Measurements from ENCODE around the gene MRPS18C.

The MRPS18C gene

DNA sequence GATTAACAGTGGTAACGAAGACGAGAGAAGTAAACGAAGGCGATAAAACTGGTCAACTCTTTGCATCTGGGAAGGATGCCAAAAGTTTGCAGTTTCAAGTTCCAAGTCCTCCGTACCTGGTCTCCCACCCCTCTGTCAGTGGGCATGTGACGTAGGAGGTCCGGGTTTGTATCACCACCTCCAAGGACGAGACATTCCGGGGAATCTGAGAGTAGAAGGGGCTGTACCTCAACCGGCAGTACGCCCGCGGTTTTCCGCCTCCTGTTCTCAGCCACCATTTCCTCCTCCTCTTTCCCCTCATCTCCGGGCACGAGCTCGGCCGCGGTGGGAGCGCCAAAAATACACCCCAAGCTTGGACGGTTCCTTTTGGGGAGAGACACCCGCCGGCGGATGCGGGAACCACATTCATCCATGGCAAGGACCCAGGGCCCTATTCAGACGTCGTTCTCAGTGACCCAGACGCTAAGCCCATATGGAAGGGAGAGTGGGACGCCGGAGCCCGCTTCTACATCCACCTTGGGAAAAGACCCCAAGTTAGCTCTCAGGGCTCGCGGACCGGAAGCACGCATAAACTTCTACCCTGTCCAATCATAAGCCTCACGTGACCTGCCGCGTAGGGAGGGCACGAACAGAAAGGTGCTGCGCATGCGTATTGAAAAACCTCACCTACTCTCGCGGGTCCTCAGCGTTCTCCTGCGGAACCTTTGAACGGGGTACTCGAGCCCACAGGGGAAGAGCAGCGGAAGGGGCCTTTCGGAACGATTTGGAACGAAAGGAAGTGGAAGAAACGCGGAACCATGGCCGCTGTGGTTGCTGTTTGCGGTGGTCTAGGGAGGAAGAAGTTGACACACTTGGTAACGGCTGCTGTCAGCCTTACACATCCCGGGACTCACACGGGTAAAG, at the start of gene MRPS18C, which contains the start of gene HELQ:
Gene MRPS18C, plus strand, starts transcription at position 778 of the 903 bp plus-strand sequence. Its CDS starts 20 bp downstream, at position 798.
Gene HELQ, minus strand, starts transcription at position 543 of the 903 bp plus-strand sequence. Its CDS starts 130 bp downstream, at position 413.
- peaks cover 31% of the 10 kb centered on the region for H3K4me1 ChIP-seq (ENCODE audit: control insufficient read depth, insufficient read depth, low read length)
- peak within 1 kb of the TSS; percentile 98 for H3K4me3 ChIP-seq (ENCODE audit: low read length)
- peaks cover 40% of the 10 kb centered on the region for H3K36me3 ChIP-seq (ENCODE audit: control insufficient read depth, insufficient read depth, low read length, severe bottlenecking)
- H3K9ac ChIP-seq (ENCODE audit: low read length) = peak within 1 kb of the TSS; percentile 97
- H3K27me3 ChIP-seq (replicated peaks; ENCODE audit: control insufficient read depth, insufficient read depth, low read length) = no peaks in the 10 kb centered on the region
- no peaks in the 10 kb centered on the region for H3K9me3 ChIP-seq (ENCODE audit: control insufficient read depth, low read length)
- DNase-seq (ENCODE audit: low read depth) = peak; percentile 100

DNA sequence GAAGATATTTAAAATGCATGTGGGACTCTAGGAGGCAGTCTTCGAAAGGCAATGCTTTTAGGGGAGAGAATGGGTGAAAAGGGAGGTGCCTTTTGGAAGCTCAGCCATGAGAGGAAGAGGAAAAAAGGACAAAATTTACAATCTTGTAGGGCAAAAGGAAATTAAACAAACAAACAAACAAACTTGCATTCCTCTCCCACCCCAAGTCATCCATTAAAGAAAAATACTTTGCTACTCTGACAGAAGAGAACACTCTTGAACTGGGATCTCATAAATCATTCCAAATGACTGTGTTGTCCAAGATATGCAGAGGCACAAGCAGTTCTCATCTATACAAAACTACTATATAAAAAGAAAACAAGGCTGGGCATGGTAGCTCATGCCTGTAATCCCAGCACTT, 47.0 kb upstream of the MRPS18C start:
- H3K9ac ChIP-seq (ENCODE audit: low read length) = no peak overlapping the region
- DNase-seq (ENCODE audit: low read depth) = no peak
- no peaks in the 10 kb centered on the region for H3K9me3 ChIP-seq (ENCODE audit: control insufficient read depth, low read length)
- no peak overlapping the region for H3K4me3 ChIP-seq (ENCODE audit: low read length)
- peaks cover 47% of the 10 kb centered on the region for H3K36me3 ChIP-seq (ENCODE audit: control insufficient read depth, insufficient read depth, low read length, severe bottlenecking)
- H3K27me3 ChIP-seq (replicated peaks; ENCODE audit: control insufficient read depth, insufficient read depth, low read length) = no peaks in the 10 kb centered on the region
- H3K4me1 ChIP-seq (ENCODE audit: control insufficient read depth, insufficient read depth, low read length) = peaks cover 2% of the 10 kb centered on the region

DNA sequence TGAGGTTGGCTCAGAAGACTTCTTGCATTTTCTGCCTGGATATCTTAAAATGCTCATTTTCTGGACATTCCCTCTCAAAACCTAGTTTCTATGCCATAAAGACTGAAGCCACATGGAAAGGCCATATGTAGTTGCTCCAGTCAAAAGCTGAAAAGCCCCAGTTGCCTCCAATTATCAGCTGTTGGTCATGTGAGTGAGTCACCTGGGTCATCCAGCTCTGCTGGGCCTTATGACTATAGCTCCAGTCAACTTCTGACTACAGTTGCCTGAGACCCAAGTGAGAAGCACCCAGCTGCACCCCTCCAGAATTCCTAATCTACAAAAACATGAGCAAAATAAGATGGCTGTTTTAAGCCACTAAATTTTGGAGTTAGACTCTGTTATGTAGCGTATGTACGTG, 42.2 kb upstream of the MRPS18C start:
- no peaks in the 10 kb centered on the region for H3K27me3 ChIP-seq (replicated peaks; ENCODE audit: control insufficient read depth, insufficient read depth, low read length)
- no peaks in the 10 kb centered on the region for H3K4me1 ChIP-seq (ENCODE audit: control insufficient read depth, insufficient read depth, low read length)
- no peak overlapping the region for H3K9ac ChIP-seq (ENCODE audit: low read length)
- H3K4me3 ChIP-seq (ENCODE audit: low read length) = no peak overlapping the region
- no peaks in the 10 kb centered on the region for H3K9me3 ChIP-seq (ENCODE audit: control insufficient read depth, low read length)
- no peak for DNase-seq (ENCODE audit: low read depth)
- H3K36me3 ChIP-seq (ENCODE audit: control insufficient read depth, insufficient read depth, low read length, severe bottlenecking) = peaks cover 74% of the 10 kb centered on the region

- no peak for DNase-seq (ENCODE audit: low read depth)
- H3K4me1 ChIP-seq (ENCODE audit: control insufficient read depth, insufficient read depth, low read length) = no peaks in the 10 kb centered on the region
- no peak overlapping the region for H3K4me3 ChIP-seq (ENCODE audit: low read length)
- peaks cover 83% of the 10 kb centered on the region for H3K36me3 ChIP-seq (ENCODE audit: control insufficient read depth, insufficient read depth, low read length, severe bottlenecking)
- H3K9ac ChIP-seq (ENCODE audit: low read length) = no peak overlapping the region
- no peaks in the 10 kb centered on the region for H3K9me3 ChIP-seq (ENCODE audit: control insufficient read depth, low read length)
- H3K27me3 ChIP-seq (replicated peaks; ENCODE audit: control insufficient read depth, insufficient read depth, low read length) = no peaks in the 10 kb centered on the region
These were observed 38.3 kb upstream of the MRPS18C start for GRCh38 chr4:83417566-83417965.

DNA sequence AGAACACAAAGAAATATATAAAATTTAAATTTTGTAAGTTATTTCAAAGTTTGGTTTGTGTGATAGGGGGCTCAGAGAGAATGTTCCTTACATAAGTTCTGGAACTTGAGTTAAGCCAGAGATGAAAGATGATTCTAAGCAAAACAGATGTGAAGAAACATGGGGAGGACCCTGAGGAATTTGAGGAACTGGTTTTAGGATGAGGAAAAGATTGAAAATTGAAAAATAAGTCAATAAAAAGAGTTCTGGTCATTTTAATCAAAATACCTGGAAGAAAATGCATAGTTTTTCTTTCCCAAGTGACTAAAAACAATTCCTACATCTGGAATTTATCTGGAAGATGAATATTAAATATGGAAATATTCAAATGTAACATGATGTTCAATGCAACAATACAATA, 37.6 kb upstream of the MRPS18C start:
- Histone ChIP-seq H3K9me3 (ENCODE audit: control insufficient read depth, low read length) (no peaks in the 10 kb centered on the region), H3K4me1 (ENCODE audit: control insufficient read depth, insufficient read depth, low read length) (no peaks in the 10 kb centered on the region), H3K9ac (ENCODE audit: low read length) (no peak overlapping the region), H3K27me3 (replicated peaks; ENCODE audit: control insufficient read depth, insufficient read depth, low read length) (no peaks in the 10 kb centered on the region), H3K36me3 (ENCODE audit: control insufficient read depth, insufficient read depth, low read length, severe bottlenecking) (peaks cover 81% of the 10 kb centered on the region), H3K4me3 (ENCODE audit: low read length) (no peak overlapping the region)
- no peak for DNase-seq (ENCODE audit: low read depth)

DNA sequence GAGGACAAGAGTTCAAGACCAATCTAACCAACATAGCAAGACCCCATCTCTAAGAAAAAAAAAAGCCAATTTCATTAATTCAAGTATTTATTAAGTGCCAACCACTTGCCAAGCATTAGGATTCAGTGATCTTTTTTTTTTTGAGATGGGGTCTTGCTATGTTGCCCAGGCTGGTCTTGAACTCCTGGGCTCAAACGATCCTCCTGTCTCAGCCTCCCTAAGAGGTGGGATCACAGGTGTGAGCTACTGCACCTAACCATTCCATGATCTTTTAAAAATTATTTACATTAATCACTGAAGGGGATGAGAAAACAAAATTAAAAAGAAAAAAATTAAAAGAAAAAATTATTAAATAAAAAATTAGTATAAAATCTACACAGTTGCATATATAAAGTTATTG, 24.7 kb upstream of the MRPS18C start:
- H3K4me3 ChIP-seq (ENCODE audit: low read length) = no peak overlapping the region

DNA sequence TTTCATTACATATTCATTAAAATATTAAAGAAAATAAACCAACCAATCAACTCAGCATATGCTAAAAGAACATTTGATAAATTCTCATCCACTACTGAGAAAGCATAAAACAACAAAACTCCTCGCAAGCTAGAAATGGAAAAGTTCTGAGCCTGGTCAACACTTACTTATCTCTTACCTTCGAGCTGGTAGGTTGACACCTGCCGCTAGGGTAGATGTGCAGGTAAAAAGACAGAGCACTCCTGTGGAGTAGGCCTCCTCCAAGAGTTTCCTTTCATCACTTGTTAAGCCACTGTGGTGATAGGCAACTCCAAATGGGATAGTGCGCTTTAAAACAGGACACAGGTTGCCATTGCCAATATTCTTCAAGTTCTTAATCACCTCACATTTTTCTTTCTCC, 19.2 kb upstream of the MRPS18C start:
- H3K9ac ChIP-seq (ENCODE audit: low read length) = no peak overlapping the region
- DNase-seq (ENCODE audit: low read depth) = no peak

More for the DNA sequence above, 24.7 kb upstream of the MRPS18C start:
- H3K9me3 ChIP-seq (ENCODE audit: control insufficient read depth, low read length) = no peaks in the 10 kb centered on the region
- no peaks in the 10 kb centered on the region for H3K27me3 ChIP-seq (replicated peaks; ENCODE audit: control insufficient read depth, insufficient read depth, low read length)
- no peak for DNase-seq (ENCODE audit: low read depth)
- no peak overlapping the region for H3K9ac ChIP-seq (ENCODE audit: low read length)
- H3K4me1 ChIP-seq (ENCODE audit: control insufficient read depth, insufficient read depth, low read length) = no peaks in the 10 kb centered on the region
- H3K36me3 ChIP-seq (ENCODE audit: control insufficient read depth, insufficient read depth, low read length, severe bottlenecking) = peaks cover 51% of the 10 kb centered on the region

DNA sequence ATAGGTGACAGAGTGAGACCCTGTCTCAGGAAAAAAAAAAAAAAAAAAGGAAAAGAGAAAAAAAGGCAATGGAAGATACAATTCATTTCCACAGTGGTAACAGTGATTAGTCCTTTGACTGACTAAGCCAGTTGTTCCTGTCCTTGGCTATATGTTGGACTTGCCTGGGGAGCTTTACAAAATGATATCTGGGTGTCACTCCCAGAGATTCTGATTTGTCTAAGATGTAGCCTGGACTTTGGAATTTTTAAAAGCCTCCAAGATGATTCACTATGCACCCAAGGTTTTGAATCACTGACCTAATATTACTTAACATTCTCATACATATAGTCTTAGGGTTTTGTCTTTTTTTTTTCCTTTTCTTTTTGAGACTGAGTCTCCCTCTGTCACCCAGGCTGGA, 17.1 kb upstream of the MRPS18C start:
- Histone ChIP-seq H3K27me3 (replicated peaks; ENCODE audit: control insufficient read depth, insufficient read depth, low read length) (no peaks in the 10 kb centered on the region), H3K9me3 (ENCODE audit: control insufficient read depth, low read length) (no peaks in the 10 kb centered on the region), H3K36me3 (ENCODE audit: control insufficient read depth, insufficient read depth, low read length, severe bottlenecking) (peaks cover 71% of the 10 kb centered on the region), H3K9ac (ENCODE audit: low read length) (no peak overlapping the region), H3K4me3 (ENCODE audit: low read length) (no peak overlapping the region), H3K4me1 (ENCODE audit: control insufficient read depth, insufficient read depth, low read length) (no peaks in the 10 kb centered on the region)
- DNase-seq (ENCODE audit: low read depth) = no peak

More for the DNA sequence above, 19.2 kb upstream of the MRPS18C start:
- Histone ChIP-seq H3K27me3 (replicated peaks; ENCODE audit: control insufficient read depth, insufficient read depth, low read length) (no peaks in the 10 kb centered on the region), H3K4me1 (ENCODE audit: control insufficient read depth, insufficient read depth, low read length) (no peaks in the 10 kb centered on the region), H3K36me3 (ENCODE audit: control insufficient read depth, insufficient read depth, low read length, severe bottlenecking) (peaks cover 64% of the 10 kb centered on the region), H3K4me3 (ENCODE audit: low read length) (no peak overlapping the region), H3K9me3 (ENCODE audit: control insufficient read depth, low read length) (no peaks in the 10 kb centered on the region)

DNA sequence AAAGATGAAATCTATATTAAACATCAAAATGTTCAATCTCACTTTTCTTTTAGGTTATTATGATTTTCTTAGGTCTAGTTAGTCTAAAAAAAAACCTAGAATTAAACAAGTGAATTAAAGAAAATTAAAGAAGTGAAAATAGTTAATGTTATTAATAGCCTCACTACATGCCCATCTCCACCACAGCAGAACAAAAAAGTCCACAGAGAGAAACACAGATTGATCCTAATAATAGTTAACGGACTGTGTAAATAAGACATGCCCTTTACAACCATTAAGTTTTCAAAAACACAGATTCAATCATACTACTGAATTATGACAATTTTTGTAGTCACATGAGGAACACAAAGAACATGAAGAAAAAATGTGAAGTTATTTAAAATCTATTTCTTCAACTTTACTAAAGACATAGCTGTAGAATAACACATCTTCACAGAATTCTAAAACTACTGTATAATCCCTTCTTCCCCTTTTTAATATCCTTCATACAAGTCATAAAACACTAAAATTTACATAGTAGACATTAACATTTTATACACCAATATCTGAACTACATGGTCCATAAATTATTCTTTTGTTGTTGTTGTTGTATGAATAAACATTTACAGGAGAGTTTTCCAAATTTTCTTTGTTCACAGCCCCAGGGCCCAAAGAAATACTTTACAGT, 15.6 kb upstream of the MRPS18C start:
- Histone ChIP-seq H3K9ac (ENCODE audit: low read length) (no peak overlapping the region), H3K4me3 (ENCODE audit: low read length) (no peak overlapping the region), H3K36me3 (ENCODE audit: control insufficient read depth, insufficient read depth, low read length, severe bottlenecking) (peaks cover 76% of the 10 kb centered on the region), H3K4me1 (ENCODE audit: control insufficient read depth, insufficient read depth, low read length) (no peaks in the 10 kb centered on the region), H3K9me3 (ENCODE audit: control insufficient read depth, low read length) (no peaks in the 10 kb centered on the region), H3K27me3 (replicated peaks; ENCODE audit: control insufficient read depth, insufficient read depth, low read length) (no peaks in the 10 kb centered on the region)
- no peak for DNase-seq (ENCODE audit: low read depth)

- Histone ChIP-seq H3K4me1 (ENCODE audit: control insufficient read depth, insufficient read depth, low read length) (no peaks in the 10 kb centered on the region), H3K36me3 (ENCODE audit: control insufficient read depth, insufficient read depth, low read length, severe bottlenecking) (peaks cover 79% of the 10 kb centered on the region), H3K27me3 (replicated peaks; ENCODE audit: control insufficient read depth, insufficient read depth, low read length) (no peaks in the 10 kb centered on the region), H3K4me3 (ENCODE audit: low read length) (no peak overlapping the region), H3K9me3 (ENCODE audit: control insufficient read depth, low read length) (no peaks in the 10 kb centered on the region), H3K9ac (ENCODE audit: low read length) (no peak overlapping the region)
- no peak for DNase-seq (ENCODE audit: low read depth)
These were observed 15.0 kb upstream of the MRPS18C start for GRCh38 chr4:83440899-83441298.

- no peak for DNase-seq (ENCODE audit: low read depth)
- peaks cover 32% of the 10 kb centered on the region for H3K36me3 ChIP-seq (ENCODE audit: control insufficient read depth, insufficient read depth, low read length, severe bottlenecking)
- peaks cover 11% of the 10 kb centered on the region for H3K4me1 ChIP-seq (ENCODE audit: control insufficient read depth, insufficient read depth, low read length)
- H3K9me3 ChIP-seq (ENCODE audit: control insufficient read depth, low read length) = no peaks in the 10 kb centered on the region
- H3K27me3 ChIP-seq (replicated peaks; ENCODE audit: control insufficient read depth, insufficient read depth, low read length) = no peaks in the 10 kb centered on the region
- H3K9ac ChIP-seq (ENCODE audit: low read length) = no peak overlapping the region
- no peak overlapping the region for H3K4me3 ChIP-seq (ENCODE audit: low read length)
These were observed 6.8 kb upstream of the MRPS18C start for GRCh38 chr4:83449009-83449408.
